Left hindlimb (tissue), 1 donor: ENCODE measurements around the gene ADAMTSL1.

Source experiments
- DNase-seq: peaks from one replicate; pipeline ENCODE4 v3.0.0-alpha.2; 2018

The ADAMTSL1 gene

GRCh38 chr9:18707061-18707461 lies 233.1 kb downstream of the ADAMTSL1 start:
- DNase-seq, result peak; percentile 51

GRCh38 chr9:18707489-18708205 lies 233.7 kb downstream of the ADAMTSL1 start:
- DNase-seq, result no peak

- DNase-seq, result no peak
Measured at GRCh38 chr9:18708429-18708828, 234.5 kb downstream of the ADAMTSL1 start.

- no peak for DNase-seq
Measured at GRCh38 chr9:18710065-18710464, 236.1 kb downstream of the ADAMTSL1 start.

GRCh38 chr9:18717759-18718158 lies 243.8 kb downstream of the ADAMTSL1 start:
- no peak for DNase-seq

- DNase-seq, result no peak
Measured at GRCh38 chr9:18718393-18718792, 244.4 kb downstream of the ADAMTSL1 start.

GRCh38 chr9:18718932-18719331 lies 245.0 kb downstream of the ADAMTSL1 start:
- DNase-seq, result no peak

- no peak for DNase-seq
Measured at GRCh38 chr9:18720691-18721090, 246.7 kb downstream of the ADAMTSL1 start.

- DNase-seq, result no peak
Measured at GRCh38 chr9:18721267-18721994, 247.5 kb downstream of the ADAMTSL1 start.

GRCh38 chr9:18721995-18722310 lies 248.0 kb downstream of the ADAMTSL1 start:
- no peak for DNase-seq

- DNase-seq, result no peak
Measured at GRCh38 chr9:18722882-18723281, 248.9 kb downstream of the ADAMTSL1 start.

- DNase-seq, result no peak
Measured at GRCh38 chr9:18723366-18723765, 249.4 kb downstream of the ADAMTSL1 start.

GRCh38 chr9:18726546-18726945 lies 252.6 kb downstream of the ADAMTSL1 start:
- no peak for DNase-seq

GRCh38 chr9:18727904-18728303 lies 254.0 kb downstream of the ADAMTSL1 start:
- no peak for DNase-seq

GRCh38 chr9:18728642-18729041 lies 254.7 kb downstream of the ADAMTSL1 start:
- DNase-seq, result no peak

- no peak for DNase-seq
Measured at GRCh38 chr9:18730241-18730640, 256.3 kb downstream of the ADAMTSL1 start.

- no peak for DNase-seq
Measured at GRCh38 chr9:18739127-18739526, 265.2 kb downstream of the ADAMTSL1 start.

- no peak for DNase-seq
Measured at GRCh38 chr9:18739641-18740318, 265.8 kb downstream of the ADAMTSL1 start.

GRCh38 chr9:18741359-18741758 lies 267.4 kb downstream of the ADAMTSL1 start:
- no peak for DNase-seq

GRCh38 chr9:18741945-18742344 lies 268.0 kb downstream of the ADAMTSL1 start:
- DNase-seq, result no peak

GRCh38 chr9:18743421-18743820 lies 269.5 kb downstream of the ADAMTSL1 start:
- no peak for DNase-seq

- DNase-seq, result no peak
Measured at GRCh38 chr9:18743971-18744370, 270.0 kb downstream of the ADAMTSL1 start.

GRCh38 chr9:18745710-18746109 lies 271.8 kb downstream of the ADAMTSL1 start:
- DNase-seq, result no peak

- DNase-seq, result no peak
Measured at GRCh38 chr9:18746631-18747030, 272.7 kb downstream of the ADAMTSL1 start.
